Keratinocyte (primary cell): Measurements from ENCODE around the gene FNDC1. TPM values are rescaled to one million over a fixed set of nuclear protein-coding genes. Genes with fewer than 3 reads are reported as not detected.
A peak's percentile ranks its signal among the peaks of the same experiment; 100 is the strongest.

ENCODE experiments used
- DNase-seq: peaks from one replicate; pipeline ENCODE4 v3.0.0-alpha.2; 2011; ENCODE audit warnings: low read depth, missing footprints, low spot score
- FAIRE-seq: peaks from 2 replicates; lab custom pipeline; 2011; peaks lifted over from hg19 to GRCh38; lab: Jason Lieb, UNC
- H2AFZ ChIP-seq: 2 replicates; pipeline ENCODE4 v1.6.0; 2012; ENCODE audit warnings: low read length, control low read depth, inconsistent platforms; ENCODE audit not compliant: control insufficient read depth
- H3K27ac ChIP-seq: 2 replicates; pipeline ENCODE4 v1.5.1; 2011; ENCODE audit warnings: low read length; ENCODE audit not compliant: control insufficient read depth, insufficient read depth
- H3K27me3 ChIP-seq: 3 replicates; pipeline ENCODE4 v1.6.0; 2011; ENCODE audit warnings: low read length; ENCODE audit not compliant: control insufficient read depth, insufficient read depth; ENCODE audit errors: extremely low read depth
- H3K36me3 ChIP-seq, 2 experiments: 2 replicates in 1 of 2; 3 replicates in 1 of 2; pipeline ENCODE4 v1.5.1; 2011; ENCODE audit warnings: low read length in 2 of 2, mild to moderate bottlenecking in 1 of 2; ENCODE audit not compliant: control insufficient read depth in 2 of 2, insufficient read depth in 2 of 2; ENCODE audit errors: extremely low read depth in 1 of 2
- H3K4me1 ChIP-seq: 3 replicates; pipeline ENCODE4 v1.5.1; 2011; ENCODE audit warnings: low read length; ENCODE audit not compliant: control insufficient read depth, insufficient read depth; ENCODE audit errors: extremely low read depth
- H3K4me2 ChIP-seq: 3 replicates; pipeline ENCODE4 v1.6.0; 2011; ENCODE audit warnings: low read depth, low read length; ENCODE audit not compliant: control insufficient read depth, insufficient read depth; ENCODE audit errors: extremely low read depth
- H3K4me3 ChIP-seq, 3 experiments: fragments of 200-600 bp in 1 of 3; sonication (generic) in 1 of 3; 2 replicates in 2 of 3; 3 replicates in 1 of 3; pipeline ENCODE4 v1.5.1; 2011 to 2016; ENCODE audit warnings: low read length in 3 of 3, mild to moderate bottlenecking in 3 of 3, control low read depth in 2 of 3, inconsistent platforms in 1 of 3, low read depth in 1 of 3, mixed read lengths in 1 of 3, mixed run types in 1 of 3, moderate library complexity in 1 of 3; ENCODE audit not compliant: control insufficient read depth in 2 of 3, insufficient read depth in 2 of 3; ENCODE audit errors: extremely low read depth in 1 of 3
- H3K79me2 ChIP-seq: 2 replicates; pipeline ENCODE4 v1.6.0; 2012; ENCODE audit warnings: low read length; ENCODE audit not compliant: control insufficient read depth, insufficient read depth
- H3K9ac ChIP-seq: 3 replicates; pipeline ENCODE4 v1.6.0; 2011; ENCODE audit warnings: low read length; ENCODE audit not compliant: control insufficient read depth, insufficient read depth; ENCODE audit errors: extremely low read depth
- H3K9me1 ChIP-seq: 3 replicates; pipeline ENCODE4 v1.6.0; 2011; ENCODE audit warnings: low read length; ENCODE audit not compliant: control insufficient read depth, insufficient read depth; ENCODE audit errors: extremely low read depth
- H3K9me3 ChIP-seq: 2 replicates; pipeline ENCODE4 v1.5.1; 2012; ENCODE audit warnings: low read depth, low read length; ENCODE audit not compliant: control insufficient read depth
- H4K20me1 ChIP-seq: 3 replicates; pipeline ENCODE4 v1.6.0; 2011; ENCODE audit warnings: low read length; ENCODE audit not compliant: control insufficient read depth, insufficient read depth; ENCODE audit errors: extremely low read depth
- EZH2 ChIP-seq: IDR thresholded peaks from one replicate; pipeline ENCODE4 v1.6.1; 2012; ENCODE audit warnings: inconsistent platforms, mild to moderate bottlenecking, low read length, moderate library complexity
- dilution Hi-C: fragments of 300-500 bp; cut with MboI; formaldehyde crosslinking; loops from one replicate; pipeline ENCODE4 v1.7.0; 2020; ENCODE audit warnings: low sequenced_read_pairs; ENCODE audit not compliant: extremely low pct_ligation_motif_present
- polyA plus RNA-seq, 5 experiments: library from polyadenylated mRNA; depleted of rRNA in 3 of 5; stranded (reverse) in 3 of 5; stranded (forward) in 1 of 5; unstranded in 1 of 5; fragments of >200 nt; gene quantifications; 1 replicate in 1 of 5; 2 replicates in 3 of 5; 3 replicates in 1 of 5; pipeline versions ENCODE4 v1.2.1 to v1.2.3, GENCODE V29; 2011 to 2012; ENCODE audit warnings: missing spikeins in 2 of 5, low read depth in 1 of 5, low replicate concordance in 1 of 5
- TF ChIP-seq, protein P1 (sequence below), 3 experiments: IDR thresholded peaks in 1 of 3; conservative IDR thresholded peaks in 1 of 3; optimal IDR thresholded peaks in 1 of 3; 2 replicates in 2 of 3; 3 replicates in 1 of 3; pipeline versions ENCODE3 to v1.5.1; 2011; ENCODE audit warnings: low read length in 3 of 3, mild to moderate bottlenecking in 3 of 3, moderate library complexity in 2 of 3, control low read depth in 1 of 3, inconsistent platforms in 1 of 3; ENCODE audit not compliant: insufficient read depth in 2 of 3; ENCODE audit errors: extremely low read depth in 1 of 3

FNDC1 gene
- polyA plus RNA-seq, 1 donor (not counting 4 experiments of a cell fraction or from before 2014, with no cell fraction given), result not detected

DNA sequence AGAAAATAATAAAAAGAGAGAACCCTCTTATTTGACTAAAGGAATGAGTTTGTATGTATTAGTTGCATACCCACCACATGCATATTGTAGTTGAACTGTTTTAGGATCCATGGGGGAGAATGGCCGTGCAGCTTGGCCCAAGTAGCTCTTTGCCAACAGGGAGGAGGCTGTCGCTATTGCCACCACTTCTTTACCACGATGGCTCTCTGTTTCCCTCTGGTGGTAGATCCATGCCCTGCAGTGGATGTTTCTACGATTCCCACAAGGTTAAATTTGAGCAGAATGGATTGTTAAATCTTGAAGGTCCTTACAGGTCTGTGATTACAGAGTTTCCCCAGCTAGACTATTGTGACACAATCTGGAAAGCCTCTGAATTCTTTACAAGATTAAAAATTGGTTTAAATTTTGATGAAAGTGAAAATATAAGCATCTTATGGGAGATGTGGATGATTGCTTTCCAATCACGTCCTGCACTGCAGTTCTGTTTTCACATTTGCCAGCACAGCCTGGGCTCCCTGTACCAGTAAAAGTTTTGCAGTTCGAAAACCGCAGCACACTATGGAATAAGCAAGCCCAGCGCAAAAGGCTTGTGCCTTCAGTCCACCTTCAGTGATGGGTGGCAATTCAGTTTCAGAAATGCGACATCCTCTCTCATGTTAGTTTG, 34.4 kb upstream of the FNDC1 start:
- Histone ChIP-seq H3K27me3 (peaks cover 22% of the 10 kb centered on the region), H3K36me3 (no peaks in the 10 kb centered on the region), H3K9me3 (no peaks in the 10 kb centered on the region), H3K9ac (no peak overlapping the region), H4K20me1 (no peaks in the 10 kb centered on the region), H3K4me2 (no peak overlapping the region), H3K79me2 (no peaks in the 10 kb centered on the region), H3K4me3 (no peak overlapping the region), H3K4me1 (no peaks in the 10 kb centered on the region), H3K27ac (no peak overlapping the region), H2AFZ (no peak overlapping the region), H3K9me1 (no peaks in the 10 kb centered on the region)
- no peak for DNase-seq
- FAIRE-seq, result peak; percentile 86
- TF ChIP-seq, protein P1, sequence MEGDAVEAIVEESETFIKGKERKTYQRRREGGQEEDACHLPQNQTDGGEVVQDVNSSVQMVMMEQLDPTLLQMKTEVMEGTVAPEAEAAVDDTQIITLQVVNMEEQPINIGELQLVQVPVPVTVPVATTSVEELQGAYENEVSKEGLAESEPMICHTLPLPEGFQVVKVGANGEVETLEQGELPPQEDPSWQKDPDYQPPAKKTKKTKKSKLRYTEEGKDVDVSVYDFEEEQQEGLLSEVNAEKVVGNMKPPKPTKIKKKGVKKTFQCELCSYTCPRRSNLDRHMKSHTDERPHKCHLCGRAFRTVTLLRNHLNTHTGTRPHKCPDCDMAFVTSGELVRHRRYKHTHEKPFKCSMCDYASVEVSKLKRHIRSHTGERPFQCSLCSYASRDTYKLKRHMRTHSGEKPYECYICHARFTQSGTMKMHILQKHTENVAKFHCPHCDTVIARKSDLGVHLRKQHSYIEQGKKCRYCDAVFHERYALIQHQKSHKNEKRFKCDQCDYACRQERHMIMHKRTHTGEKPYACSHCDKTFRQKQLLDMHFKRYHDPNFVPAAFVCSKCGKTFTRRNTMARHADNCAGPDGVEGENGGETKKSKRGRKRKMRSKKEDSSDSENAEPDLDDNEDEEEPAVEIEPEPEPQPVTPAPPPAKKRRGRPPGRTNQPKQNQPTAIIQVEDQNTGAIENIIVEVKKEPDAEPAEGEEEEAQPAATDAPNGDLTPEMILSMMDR (optimal IDR thresholded peaks at IDR 0.05 in 1 of 3, IDR thresholded peaks at IDR 0.05 in 1 of 3, conservative IDR thresholded peaks at IDR 0.05 in 1 of 3; ENCODE audit: extremely low read depth in 1 of 3, insufficient read depth in 2 of 3, low read length in 3 of 3), result peak; percentile 90 to 97 (median 95)
- no peak for TF ChIP-seq EZH2
- dilution Hi-C loops, result no loop called here

DNA sequence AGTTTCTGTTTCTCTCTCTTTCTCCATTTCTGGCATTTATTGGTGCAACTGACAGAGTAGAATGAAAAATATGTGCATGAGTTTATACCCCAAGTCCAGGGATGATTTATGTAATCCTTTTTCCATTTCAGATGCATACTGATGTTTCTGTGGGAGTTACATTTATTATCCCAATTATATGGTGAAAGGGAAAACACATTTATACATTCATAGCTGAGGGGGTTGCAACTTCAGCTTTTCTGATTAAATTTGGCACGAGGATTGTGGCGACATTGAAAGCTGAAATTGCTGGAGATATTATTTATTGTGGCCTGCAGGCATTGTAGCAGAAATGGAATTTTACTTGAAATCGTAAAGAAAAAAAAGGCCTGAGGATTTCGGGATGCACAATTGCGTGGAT, 31.5 kb upstream of the FNDC1 start:
- no peak for FAIRE-seq
- no peaks in the 10 kb centered on the region for H3K9me1 ChIP-seq
- no peak overlapping the region for H2AFZ ChIP-seq
- no peaks in the 10 kb centered on the region for H4K20me1 ChIP-seq
- no peaks in the 10 kb centered on the region for H3K9me3 ChIP-seq
- no peaks in the 10 kb centered on the region for H3K4me1 ChIP-seq
- H3K36me3 ChIP-seq, result no peaks in the 10 kb centered on the region
- no peak for DNase-seq
- H3K79me2 ChIP-seq, result no peaks in the 10 kb centered on the region
- H3K9ac ChIP-seq, result no peak overlapping the region
- TF ChIP-seq, protein P1 (optimal IDR thresholded peaks at IDR 0.05 in 1 of 3, IDR thresholded peaks at IDR 0.05 in 1 of 3, conservative IDR thresholded peaks at IDR 0.05 in 1 of 3; ENCODE audit: extremely low read depth in 1 of 3, insufficient read depth in 2 of 3, low read length in 3 of 3), result no peak
- no peak for TF ChIP-seq EZH2
- dilution Hi-C loops, result no loop called here
- H3K27ac ChIP-seq, result no peak overlapping the region
- no peak overlapping the region for H3K4me2 ChIP-seq
- H3K27me3 ChIP-seq, result peaks cover 22% of the 10 kb centered on the region
- H3K4me3 ChIP-seq, result no peak overlapping the region
